Stimulated activated CD4-positive, alpha-beta T cell treated with anti-CD3 and anti-CD28 coated beads, Interleukin-1b, Interleukin-23, amount 100 ng/mL, for 48 hours (primary cell): ENCODE measurements around the gene STAT3.
A peak's percentile ranks its signal among the peaks of the same experiment; 100 is the strongest.
"Not testable (repeated sequence)": the region's sequence is repeated elsewhere in the genome, so short reads cannot be mapped to it uniquely, and the experiment has no call there.

ENCODE experiments used
- DNase-seq: peaks from one replicate; pipeline ENCODE4 v3.0.0-alpha.2; 2020

The STAT3 gene

DNA sequence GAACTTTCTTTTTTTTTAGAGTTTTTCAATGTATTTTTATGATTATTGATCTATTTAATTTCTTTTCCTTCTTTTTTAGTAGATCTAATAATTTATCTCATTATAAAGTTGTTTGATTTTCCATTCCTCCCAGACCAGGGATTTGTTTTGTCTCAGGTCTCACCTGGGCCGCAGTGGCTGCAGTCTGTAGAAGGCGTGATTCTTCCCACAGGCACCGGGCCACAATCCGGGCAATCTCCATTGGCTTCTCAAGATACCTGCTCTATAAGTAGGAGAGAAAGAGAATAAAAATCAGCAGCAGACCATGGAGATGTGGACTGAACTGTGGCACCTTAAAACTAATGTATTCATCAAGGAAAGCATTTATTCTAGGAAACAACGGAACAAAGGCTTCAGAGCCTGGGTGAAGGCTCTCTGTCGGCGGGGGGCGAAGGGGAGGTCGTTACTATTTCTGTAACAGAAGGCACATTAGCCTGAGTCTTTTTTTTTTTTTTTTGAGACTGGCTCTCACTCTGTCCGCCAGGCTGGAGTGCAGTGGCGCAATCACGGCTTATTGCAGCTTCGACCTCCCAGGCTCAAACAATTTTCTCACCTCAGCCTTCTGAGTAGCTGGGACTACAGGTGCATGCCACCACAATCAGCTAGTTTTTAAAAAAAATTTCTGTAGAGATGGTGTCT is 42.7 kb downstream of the STAT3 start:
- DNase-seq: no peak

DNA sequence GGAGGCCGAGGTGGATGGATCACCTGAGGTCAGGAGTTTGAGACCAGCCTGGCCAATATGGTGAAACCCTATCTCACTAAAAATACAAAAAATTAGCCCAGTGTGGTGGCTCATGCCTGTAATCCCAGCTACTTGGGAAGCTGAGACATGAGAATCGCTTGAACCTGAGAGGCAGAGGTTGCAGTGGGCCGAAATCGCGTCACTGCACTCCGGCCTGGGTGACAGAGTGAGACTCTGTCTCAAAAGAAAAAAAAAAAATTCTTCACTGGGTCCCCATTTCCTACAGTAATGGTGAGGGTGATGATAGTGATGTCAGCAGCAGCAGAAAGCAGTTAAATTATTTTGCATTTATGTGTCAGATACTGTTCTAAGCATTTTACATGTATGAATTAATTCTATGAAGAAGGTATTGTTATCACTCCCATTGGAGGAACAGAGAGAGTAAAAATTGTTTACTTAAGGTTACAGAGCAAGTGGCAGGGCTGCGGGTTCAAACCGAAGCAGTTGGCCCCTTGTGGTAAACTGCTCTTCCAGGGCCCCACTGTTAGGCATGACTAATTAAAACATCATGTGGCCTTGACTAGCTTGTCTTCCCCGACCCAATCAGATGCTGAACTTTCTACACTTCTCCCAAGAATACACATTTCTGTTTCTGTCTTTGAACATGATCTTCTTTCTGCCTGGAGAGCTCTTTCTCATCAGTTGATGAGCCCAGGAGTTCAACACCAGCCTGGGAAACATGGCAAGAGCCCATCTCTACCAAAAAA is 45.8 kb downstream of the STAT3 start:
- DNase-seq: peak; percentile 74

DNA sequence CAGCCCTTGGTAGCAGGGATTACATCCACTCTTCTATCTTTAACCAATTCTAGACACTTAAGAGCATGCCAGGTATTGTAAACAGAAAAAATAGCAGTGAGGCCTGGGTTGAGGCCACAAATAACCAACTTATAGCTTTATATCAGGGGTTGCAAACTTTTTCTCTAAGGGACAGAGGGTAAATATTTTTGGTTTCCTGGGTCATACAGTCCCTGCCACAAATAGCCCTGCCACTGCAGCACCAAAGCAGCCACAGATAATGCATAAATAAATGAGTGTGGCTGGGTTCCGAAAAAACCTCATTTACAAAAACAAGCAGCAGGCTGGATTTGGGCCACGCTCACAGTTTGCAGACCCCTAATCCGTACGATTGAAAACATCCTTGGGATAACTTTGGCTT is 46.7 kb downstream of the STAT3 start:
- DNase-seq: no peak

DNA sequence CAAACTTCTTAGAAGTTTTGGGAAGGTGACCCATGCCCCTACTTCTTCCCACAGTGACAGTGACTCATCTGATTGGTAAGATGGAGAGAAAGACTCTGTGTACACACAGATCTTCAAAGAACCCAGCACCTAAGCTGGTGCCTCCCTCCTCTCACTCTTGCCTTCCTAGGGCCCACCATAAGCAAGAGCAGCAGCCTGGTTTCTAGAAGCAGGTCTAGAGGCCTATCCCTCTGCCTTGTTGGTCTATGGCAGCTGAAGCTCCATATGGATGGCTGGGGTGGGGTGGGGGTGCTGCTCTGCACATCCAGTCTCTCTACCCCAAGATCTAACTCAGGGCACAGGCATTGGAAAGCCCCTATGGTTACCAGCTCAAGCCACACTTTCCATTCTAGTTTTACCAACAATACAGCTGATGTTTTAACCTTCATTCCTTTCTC is 47.5 kb downstream of the STAT3 start:
- peak; percentile 50 for DNase-seq

DNA sequence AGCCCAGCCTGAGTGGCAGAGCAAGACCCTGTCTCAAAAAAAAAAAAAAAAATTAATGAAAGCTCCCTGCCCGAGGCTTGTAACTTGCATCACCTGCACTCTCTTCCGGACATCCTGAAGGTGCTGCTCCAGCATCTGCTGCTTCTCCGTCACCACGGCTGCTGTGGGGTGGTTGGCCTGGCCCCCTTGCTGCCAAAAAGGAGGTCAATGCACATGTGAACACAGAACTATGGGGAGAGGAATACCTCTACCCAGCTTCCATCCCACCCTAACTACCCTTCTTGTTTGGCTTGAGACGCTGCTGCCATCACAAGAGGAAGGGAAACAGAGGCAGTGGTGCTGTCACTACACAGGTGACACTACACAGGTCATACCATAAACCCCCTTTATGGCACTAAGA is 49.0 kb downstream of the STAT3 start:
- no peak for DNase-seq

DNA sequence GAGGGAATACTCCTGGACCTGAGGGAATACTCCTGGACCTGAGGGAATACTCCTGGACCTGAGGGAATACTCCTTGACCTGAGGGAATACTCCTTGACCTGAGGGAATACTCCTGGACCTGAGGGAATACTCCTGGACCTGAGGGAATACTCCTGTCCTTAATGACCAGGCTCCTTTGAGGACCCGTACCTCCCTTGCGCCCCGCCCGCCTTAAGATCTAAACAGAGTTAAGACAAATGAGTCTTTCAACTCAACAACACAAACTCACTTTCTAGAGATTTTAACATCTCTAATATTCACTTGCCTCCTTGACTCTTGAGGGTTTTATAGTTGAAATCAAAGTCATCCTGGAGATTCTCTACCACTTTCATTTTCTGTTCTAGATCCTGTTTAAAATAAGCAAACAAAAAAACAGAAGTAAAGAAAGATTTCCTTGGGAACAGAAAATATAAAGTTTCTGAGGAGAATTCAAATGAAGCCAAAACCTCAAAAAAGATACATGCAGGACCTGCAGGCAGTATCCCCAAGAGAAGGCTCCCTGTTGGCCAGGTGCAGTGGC is 49.7 kb downstream of the STAT3 start:
- no peak for DNase-seq

DNA sequence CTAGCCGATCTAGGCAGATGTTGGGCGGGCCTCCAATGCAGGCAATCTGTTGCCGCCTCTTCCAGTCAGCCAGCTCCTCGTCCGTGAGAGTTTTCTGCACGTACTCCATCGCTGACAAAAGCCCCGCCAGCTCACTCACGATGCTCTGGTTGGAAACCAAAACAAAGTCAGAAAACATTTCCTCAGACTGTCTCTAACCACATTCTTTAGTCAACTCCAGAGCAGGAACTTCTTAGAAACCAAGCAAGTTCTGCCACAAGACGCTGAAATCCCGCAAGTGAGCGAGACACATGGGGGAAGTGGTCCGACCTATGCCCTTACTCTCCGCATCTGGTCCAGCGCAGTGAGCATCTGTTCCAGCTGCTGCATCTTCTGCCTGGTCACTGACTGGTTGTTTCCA is 50.8 kb downstream of the STAT3 start:
- peak; percentile 85 for DNase-seq

DNA sequence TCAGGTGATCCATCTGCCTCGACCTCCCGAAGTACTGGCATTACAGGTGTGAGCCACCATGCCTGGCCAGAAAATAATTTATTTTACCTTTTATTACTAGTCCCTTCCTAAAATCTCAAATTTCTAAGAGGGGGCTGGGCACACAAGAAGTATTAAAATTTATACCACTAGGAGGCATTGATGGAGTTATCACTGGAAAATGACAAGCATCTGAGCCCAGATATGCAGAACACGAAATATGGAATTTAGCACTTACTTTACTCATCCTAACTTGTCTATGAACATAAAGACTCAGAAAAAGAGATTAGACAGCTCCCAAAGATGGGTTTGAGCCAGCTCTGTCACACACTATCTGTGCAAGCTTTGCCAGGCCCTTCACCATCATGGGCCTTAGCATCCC is 53.6 kb downstream of the STAT3 start:
- no peak for DNase-seq

DNA sequence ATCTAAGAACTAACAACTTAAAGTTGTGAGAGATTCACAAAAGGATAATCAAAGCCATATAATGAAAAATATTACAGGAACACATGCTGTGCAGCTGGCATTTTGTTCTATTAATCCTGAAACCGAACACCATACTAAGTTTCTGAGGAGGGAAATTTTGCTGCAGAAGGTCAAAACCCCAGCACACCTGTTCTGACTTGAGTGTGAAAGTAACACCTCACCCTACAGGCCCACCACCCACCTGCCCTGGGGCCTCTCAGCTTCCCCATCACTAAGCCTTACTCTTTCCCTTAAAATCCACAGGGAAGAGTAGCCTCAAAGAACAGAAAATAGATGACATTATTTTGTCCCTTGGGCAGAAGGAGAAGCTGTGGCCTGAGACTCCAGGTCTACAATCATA is 55.2 kb downstream of the STAT3 start:
- DNase-seq: peak; percentile 52

DNA sequence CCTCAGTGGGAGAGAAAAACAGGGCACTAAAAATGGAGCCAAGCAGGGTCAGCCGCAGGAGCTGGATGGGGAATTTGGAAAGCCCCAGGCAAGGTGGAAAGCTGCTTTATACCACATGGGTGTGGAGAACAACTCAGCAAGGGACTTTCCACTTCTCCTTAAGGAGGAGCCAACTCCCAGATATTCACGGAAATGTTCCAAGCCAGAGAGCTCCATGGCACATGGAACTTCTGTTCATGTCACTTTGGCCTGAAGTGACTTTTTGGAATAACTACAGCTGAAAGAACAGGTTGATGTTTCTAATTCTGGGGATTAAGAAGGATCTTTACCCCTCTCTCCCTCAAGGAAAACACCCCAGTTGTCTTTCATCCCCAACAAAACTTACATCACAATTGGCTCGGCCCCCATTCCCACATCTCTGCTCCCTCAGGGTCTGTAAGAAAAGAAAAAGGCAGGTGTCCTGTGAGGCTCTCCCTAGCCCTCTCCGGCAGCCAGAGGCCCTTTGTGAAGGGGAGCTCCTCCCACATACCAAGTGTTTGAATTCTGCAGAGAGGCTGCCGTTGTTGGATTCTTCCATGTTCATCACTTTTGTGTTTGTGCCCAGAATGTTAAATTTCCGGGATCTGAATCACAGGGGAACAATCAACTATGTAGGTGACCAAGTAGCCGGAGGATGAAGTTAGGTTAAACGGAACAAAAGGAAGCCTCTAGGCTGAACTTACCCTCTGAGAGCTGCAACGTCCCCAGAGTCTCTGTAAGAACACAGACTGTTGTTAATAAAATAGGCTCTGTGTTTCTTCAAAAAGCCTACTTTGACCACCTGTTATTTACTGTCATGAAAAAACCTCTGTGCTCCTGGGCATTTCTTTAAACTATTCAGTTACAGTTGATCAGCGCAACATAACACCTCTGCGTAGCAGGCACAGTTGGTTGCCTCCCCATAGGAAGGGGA is 58.9 kb downstream of the STAT3 start:
- no peak for DNase-seq

DNA sequence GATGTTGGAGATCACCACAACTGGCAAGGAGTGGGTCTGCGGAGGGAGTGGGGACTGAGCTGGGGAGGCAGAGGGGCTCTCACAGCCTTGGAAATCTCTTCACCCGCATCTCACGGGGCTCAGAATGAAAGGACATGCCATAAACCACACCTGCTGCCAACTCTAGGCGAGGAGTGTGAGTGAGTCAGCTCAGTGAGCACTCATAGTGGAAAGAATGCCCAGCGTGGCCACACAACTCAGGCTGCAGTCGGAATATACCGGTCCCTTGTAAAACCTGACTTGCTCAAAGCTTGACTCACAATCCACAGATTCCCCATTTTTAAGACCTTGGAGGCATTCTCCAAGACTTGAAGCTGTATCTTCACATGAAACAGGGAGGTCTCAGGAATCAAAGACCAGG is 63.2 kb downstream of the STAT3 start:
- DNase-seq: no peak

DNA sequence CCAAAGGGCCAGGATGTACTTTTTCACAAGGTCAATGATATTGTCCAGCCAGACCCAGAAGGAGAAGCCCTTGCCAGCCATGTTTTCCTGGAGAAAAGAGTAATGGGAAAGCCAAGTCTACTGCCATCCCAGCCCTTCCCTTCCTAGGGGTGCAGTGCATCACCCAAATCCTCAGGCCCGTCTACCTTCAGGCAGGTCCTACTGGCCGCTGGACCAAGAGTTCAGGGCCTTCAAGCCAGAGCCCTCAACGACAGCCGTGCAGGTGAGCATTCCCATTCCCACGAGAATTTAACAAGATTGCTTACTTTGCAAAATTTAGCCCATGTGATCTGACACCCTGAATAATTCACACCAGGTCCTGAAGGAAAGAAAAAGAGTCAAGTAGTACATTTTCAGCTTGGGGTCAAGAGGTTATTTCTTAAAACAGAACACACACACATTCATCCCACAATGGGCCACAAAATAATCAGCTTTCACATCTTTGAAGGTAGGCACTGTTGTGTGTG is 64.9 kb downstream of the STAT3 start:
- no peak for DNase-seq

DNA sequence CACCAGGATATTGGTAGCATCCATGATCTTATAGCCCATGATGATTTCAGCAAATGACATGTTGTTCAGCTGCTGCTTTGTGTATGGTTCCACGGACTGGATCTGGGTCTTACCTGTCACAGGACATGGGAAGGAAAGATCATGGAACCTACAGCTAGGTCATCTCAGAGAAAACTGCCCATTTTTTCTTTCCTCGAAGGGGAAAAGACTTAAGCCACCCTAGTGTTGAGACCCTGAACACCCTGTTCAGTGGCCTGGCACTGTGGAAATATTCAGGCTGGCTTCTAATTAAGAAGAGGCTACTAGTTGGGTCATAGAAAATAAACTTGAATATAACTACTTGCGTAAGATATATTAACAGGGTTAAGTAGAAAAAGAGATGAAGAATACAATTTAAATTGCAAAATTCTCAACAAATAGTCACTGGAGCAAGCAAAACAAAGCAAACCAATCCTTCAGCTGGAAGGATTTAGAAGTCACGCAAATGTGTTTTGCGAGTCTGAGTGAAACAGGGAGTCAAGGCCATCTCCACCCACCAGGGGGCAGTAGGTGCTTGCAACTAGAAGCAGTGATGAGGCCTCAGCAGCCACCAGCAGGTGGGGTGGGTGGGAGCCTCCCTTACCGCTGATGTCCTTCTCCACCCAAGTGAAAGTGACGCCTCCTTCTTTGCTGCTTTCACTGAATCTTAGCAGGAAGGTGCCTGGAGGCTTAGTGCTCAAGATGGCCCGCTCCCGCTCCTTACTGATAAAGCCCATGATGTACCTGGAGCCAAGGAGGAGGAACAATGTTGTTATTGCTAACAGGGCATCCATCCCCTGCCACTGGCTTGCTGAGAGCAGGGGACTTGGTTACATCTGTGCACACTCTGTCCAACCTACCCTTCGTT is 65.6 kb downstream of the STAT3 start:
- peak; percentile 94 for DNase-seq

DNA sequence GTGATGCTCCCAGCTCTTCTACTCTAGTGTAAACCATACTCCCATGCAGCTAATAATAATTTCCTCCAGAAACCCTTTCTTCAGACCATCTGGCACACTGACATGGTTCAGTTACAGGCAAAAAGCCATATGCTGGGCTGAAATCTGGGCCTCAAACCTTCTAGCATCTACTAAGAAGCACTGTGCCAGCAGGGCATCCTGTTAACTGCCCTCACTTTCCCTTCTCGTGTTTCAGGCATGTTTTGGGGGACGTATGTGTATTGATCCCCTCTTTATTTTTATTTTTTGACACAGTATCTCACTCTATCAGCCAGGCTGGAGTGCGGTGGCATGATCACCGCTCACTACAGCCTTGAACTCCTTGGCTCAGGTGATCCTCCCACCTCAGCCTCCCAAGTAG is 66.7 kb downstream of the STAT3 start:
- DNase-seq: no peak

DNA sequence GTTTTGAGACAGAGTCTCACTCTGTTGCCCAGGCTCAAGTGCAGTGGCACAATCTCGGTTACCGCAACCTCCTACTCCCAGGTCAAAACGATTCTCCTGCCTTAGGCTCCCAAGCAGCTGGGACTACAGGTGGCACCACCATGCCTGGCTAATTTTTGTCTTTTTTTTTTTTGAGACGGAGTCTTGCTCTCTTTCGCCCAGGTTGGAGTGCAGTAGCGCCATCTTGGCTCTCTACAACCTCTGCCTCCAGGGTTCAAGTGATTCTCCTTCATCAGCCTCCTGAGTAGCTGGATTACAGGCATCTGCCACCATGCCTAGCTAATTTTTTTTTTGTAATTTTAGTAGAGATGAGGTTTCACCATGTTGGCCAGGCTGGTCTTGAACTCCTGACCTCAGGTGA is 70.3 kb downstream of the STAT3 start:
- DNase-seq: not testable (repeated sequence)

DNA sequence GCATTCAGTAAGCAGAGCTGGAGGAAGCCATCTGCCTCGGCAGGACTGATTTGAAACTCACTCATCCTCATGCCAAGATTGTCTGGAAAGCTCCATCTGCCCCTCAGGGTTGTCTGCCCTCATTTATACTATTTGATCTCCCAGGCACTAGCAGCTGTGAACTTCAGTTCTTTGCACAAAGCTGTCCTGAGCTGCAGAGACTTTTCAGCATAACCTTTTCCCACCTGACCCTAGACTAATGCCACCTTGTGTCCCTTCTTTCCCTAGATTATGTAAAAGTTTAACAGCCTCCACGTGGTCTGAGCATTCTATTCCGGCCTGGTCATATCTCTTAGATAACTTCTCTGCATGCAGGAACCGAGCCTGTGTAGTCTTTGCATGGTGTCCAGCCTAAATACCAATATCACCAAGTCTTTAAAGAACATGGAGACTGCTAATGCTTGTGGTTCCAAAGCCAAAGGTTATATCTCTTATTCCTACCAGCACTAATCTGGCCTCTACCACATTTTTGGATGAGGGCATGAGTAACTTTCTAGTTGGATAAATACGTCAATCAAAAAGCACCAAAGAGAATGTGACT is 70.9 kb downstream of the STAT3 start:
- no peak for DNase-seq

DNA sequence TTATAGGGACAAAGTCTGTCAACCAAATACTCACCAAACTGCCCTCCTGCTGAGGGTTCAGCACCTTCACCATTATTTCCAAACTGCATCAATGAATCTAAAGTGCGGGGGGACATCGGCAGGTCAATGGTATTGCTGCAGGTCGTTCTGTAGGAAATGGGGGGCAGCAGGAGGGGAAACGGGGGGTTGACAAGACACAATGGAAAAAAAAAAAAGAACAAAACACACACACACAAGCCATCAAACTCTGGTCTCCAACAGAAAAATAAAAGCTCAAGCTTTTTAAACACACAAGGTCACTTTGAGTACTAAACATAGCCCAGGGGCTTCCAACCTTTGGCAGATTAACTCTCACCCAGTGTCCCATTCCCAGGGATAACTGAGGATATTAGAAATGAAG is 71.5 kb downstream of the STAT3 start:
- no peak for DNase-seq

DNA sequence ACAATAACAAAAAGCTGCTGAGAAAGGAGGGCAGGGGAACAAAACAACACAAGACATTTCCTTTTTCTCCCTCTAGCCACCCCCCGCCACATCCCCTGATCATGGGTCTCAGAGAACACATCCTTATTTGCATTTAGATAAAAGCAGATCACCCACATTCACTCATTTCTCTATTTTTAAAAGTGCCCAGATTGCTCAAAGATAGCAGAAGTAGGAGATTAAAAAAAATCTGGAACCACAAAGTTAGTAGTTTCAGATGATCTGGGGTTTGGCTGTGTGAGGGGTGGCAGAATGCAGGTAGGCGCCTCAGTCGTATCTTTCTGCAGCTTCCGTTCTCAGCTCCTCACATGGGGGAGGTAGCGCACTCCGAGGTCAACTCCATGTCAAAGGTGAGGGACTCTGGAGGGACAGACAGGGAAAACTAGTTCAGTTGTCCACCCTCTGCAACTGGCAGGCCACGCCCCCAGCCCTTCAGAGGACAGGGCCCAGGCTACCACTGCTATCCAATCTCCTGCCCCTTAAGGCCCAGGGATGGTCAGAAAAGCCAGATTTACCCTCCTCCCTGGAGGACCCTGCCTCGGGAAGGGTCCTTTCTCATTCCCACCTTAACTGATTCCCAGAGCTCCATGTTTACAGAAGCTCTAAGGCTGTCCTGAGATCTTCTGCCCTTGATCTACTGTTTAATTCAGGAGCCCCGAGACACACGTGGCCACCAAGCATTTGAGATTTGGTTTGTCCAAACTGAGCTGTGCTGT is 72.7 kb downstream of the STAT3 start:
- DNase-seq: no peak

DNA sequence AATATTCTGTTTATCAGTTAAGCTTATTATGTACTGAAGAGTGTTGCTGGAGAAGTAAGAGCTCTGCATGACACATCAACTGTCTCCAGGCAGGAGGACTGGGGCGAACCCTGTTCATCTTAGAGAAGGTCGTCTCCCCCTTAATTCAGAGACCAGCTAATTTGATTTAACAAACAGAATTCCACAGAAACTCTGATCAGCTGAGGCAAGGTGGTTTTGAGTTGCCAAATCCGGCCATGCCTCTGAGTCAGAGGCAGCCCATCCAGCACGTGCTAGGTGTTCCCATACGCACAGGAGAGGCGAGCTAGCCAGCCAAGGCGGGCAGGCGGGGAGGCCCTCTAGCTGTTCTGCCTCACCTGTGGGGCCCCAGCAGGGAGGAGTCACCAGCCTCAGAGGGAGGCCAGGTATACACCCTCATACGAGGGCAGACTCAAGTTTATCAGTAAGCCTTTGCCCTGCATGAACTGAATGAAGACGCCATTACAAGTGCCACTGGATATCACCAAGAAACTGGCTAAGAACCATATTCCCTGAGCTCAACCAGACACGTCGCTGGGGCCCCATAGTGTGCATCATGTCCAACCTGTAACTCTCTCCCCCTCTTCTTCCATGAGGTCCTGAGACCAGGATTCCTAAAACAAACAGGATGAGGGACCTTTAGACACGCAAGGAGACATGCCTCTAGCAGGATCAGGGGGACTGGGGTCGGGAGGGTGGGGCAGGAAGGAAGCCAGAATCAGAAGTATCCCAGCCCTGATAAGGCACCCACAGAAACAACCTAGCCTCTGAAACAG is 74.3 kb downstream of the STAT3 start:
- peak; percentile 46 for DNase-seq

DNA sequence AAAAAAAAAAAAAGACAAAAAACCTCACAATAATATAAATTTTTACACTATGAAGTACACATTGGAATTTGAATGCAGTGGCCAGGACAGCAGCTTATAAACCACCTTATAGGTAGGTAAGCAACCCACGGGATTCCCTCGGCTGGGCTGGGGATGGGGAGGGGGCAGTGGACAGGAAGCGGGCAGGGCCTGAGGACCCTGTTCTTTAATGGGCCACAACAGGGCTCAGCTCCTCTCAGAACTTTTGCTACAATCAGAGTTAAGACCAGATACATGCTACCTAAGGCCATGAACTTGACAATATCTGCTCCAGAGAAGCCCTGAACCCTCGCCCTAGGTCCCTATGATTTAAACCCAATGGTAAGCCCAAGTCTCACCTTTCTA is 74.9 kb downstream of the STAT3 start:
- DNase-seq: no peak
